ENCODE data around the gene ASCL2.
"Not testable (repeated sequence)": the region's sequence is repeated elsewhere in the genome, so short reads cannot be mapped to it uniquely, and the experiment has no call there.

ASCL2 gene

GRCh38 chr11:2256951-2257700, 13.3 kb downstream of the ASCL2 start:
- Mint-ChIP-seq H3K4me1 (ENCODE audit: low read depth) (no peaks in the 10 kb centered on the region), H3K36me3 (ENCODE audit: low read depth) (no peaks in the 10 kb centered on the region), H3K9me3 (no peaks in the 10 kb centered on the region), H3K4me3 (no peak overlapping the region), H3K27me3 (ENCODE audit: low read depth) (no peaks in the 10 kb centered on the region), H3K27ac (no peak overlapping the region)

GRCh38 chr11:2256293-2256913, 14.0 kb downstream of the ASCL2 start:
- Mint-ChIP-seq H3K36me3 (ENCODE audit: low read depth) (no peaks in the 10 kb centered on the region), H3K9me3 (no peaks in the 10 kb centered on the region), H3K27ac (no peak overlapping the region), H3K4me3 (no peak overlapping the region), H3K27me3 (ENCODE audit: low read depth) (no peaks in the 10 kb centered on the region), H3K4me1 (ENCODE audit: low read depth) (no peaks in the 10 kb centered on the region)

GRCh38 chr11:2252018-2252417, 18.4 kb downstream of the ASCL2 start:
- H3K9me3 Mint-ChIP-seq: no peaks in the 10 kb centered on the region
- H3K27me3 Mint-ChIP-seq (ENCODE audit: low read depth): peaks cover 3% of the 10 kb centered on the region
- no peak overlapping the region for H3K4me3 Mint-ChIP-seq
- no peaks in the 10 kb centered on the region for H3K36me3 Mint-ChIP-seq (ENCODE audit: low read depth)
- H3K27ac Mint-ChIP-seq: no peak overlapping the region
- H3K4me1 Mint-ChIP-seq (ENCODE audit: low read depth): no peaks in the 10 kb centered on the region

GRCh38 chr11:2251138-2251537, 19.2 kb downstream of the ASCL2 start:
- Mint-ChIP-seq H3K9me3 (no peaks in the 10 kb centered on the region), H3K27me3 (ENCODE audit: low read depth) (peaks cover 3% of the 10 kb centered on the region), H3K36me3 (ENCODE audit: low read depth) (no peaks in the 10 kb centered on the region), H3K4me3 (no peak overlapping the region), H3K27ac (no peak overlapping the region), H3K4me1 (ENCODE audit: low read depth) (no peaks in the 10 kb centered on the region)

GRCh38 chr11:2250485-2250884, 19.9 kb downstream of the ASCL2 start:
- Mint-ChIP-seq H3K27me3 (ENCODE audit: low read depth) (peaks cover 7% of the 10 kb centered on the region), H3K27ac (no peak overlapping the region), H3K36me3 (ENCODE audit: low read depth) (no peaks in the 10 kb centered on the region), H3K4me1 (ENCODE audit: low read depth) (no peaks in the 10 kb centered on the region), H3K9me3 (no peaks in the 10 kb centered on the region), H3K4me3 (no peak overlapping the region)

GRCh38 chr11:2250041-2250440, 20.3 kb downstream of the ASCL2 start:
- Mint-ChIP-seq H3K4me3 (no peak overlapping the region), H3K4me1 (ENCODE audit: low read depth) (no peaks in the 10 kb centered on the region), H3K36me3 (ENCODE audit: low read depth) (no peaks in the 10 kb centered on the region), H3K27me3 (ENCODE audit: low read depth) (peaks cover 7% of the 10 kb centered on the region), H3K9me3 (no peaks in the 10 kb centered on the region), H3K27ac (no peak overlapping the region)

- H3K27ac Mint-ChIP-seq: no peak overlapping the region
- H3K4me3 Mint-ChIP-seq: no peak overlapping the region
- H3K9me3 Mint-ChIP-seq: no peaks in the 10 kb centered on the region
Observed at GRCh38 chr11:2249189-2249916, 21.0 kb downstream of the ASCL2 start.

GRCh38 chr11:2248762-2249161, 21.6 kb downstream of the ASCL2 start:
- H3K27me3 Mint-ChIP-seq (ENCODE audit: low read depth): peaks cover 19% of the 10 kb centered on the region
- H3K36me3 Mint-ChIP-seq (ENCODE audit: low read depth): no peaks in the 10 kb centered on the region
- no peak overlapping the region for H3K4me3 Mint-ChIP-seq
- no peaks in the 10 kb centered on the region for H3K9me3 Mint-ChIP-seq
- H3K4me1 Mint-ChIP-seq (ENCODE audit: low read depth): no peaks in the 10 kb centered on the region
- H3K27ac Mint-ChIP-seq: no peak overlapping the region

More at GRCh38 chr11:2249189-2249916, 21.0 kb downstream of the ASCL2 start:
- Mint-ChIP-seq H3K36me3 (ENCODE audit: low read depth) (no peaks in the 10 kb centered on the region), H3K27me3 (ENCODE audit: low read depth) (peaks cover 14% of the 10 kb centered on the region), H3K4me1 (ENCODE audit: low read depth) (no peaks in the 10 kb centered on the region)

- Mint-ChIP-seq H3K27ac (no peak overlapping the region), H3K4me3 (no peak overlapping the region), H3K27me3 (ENCODE audit: low read depth) (peaks cover 22% of the 10 kb centered on the region)
Observed at GRCh38 chr11:2248242-2248641, 22.1 kb downstream of the ASCL2 start.

GRCh38 chr11:2247496-2247895, 22.9 kb downstream of the ASCL2 start:
- Mint-ChIP-seq H3K27me3 (ENCODE audit: low read depth) (peaks cover 28% of the 10 kb centered on the region), H3K36me3 (ENCODE audit: low read depth) (no peaks in the 10 kb centered on the region), H3K4me1 (ENCODE audit: low read depth) (no peaks in the 10 kb centered on the region), H3K9me3 (no peaks in the 10 kb centered on the region), H3K4me3 (no peak overlapping the region), H3K27ac (no peak overlapping the region)

More at GRCh38 chr11:2248242-2248641, 22.1 kb downstream of the ASCL2 start:
- no peaks in the 10 kb centered on the region for H3K4me1 Mint-ChIP-seq (ENCODE audit: low read depth)
- H3K36me3 Mint-ChIP-seq (ENCODE audit: low read depth): no peaks in the 10 kb centered on the region
- H3K9me3 Mint-ChIP-seq: no peaks in the 10 kb centered on the region

GRCh38 chr11:2240834-2241233, 29.6 kb downstream of the ASCL2 start:
- Mint-ChIP-seq H3K4me3 (no peak overlapping the region), H3K27ac (no peak overlapping the region), H3K4me1 (ENCODE audit: low read depth) (no peaks in the 10 kb centered on the region), H3K27me3 (ENCODE audit: low read depth) (peaks cover 32% of the 10 kb centered on the region), H3K36me3 (ENCODE audit: low read depth) (no peaks in the 10 kb centered on the region), H3K9me3 (peaks cover 4% of the 10 kb centered on the region)

- H3K27ac Mint-ChIP-seq: no peak overlapping the region
- H3K9me3 Mint-ChIP-seq: peaks cover 4% of the 10 kb centered on the region
- H3K4me3 Mint-ChIP-seq: no peak overlapping the region
- no peaks in the 10 kb centered on the region for H3K36me3 Mint-ChIP-seq (ENCODE audit: low read depth)
- no peaks in the 10 kb centered on the region for H3K4me1 Mint-ChIP-seq (ENCODE audit: low read depth)
- peaks cover 13% of the 10 kb centered on the region for H3K27me3 Mint-ChIP-seq (ENCODE audit: low read depth)
Observed at GRCh38 chr11:2237457-2238238, 32.7 kb downstream of the ASCL2 start.

- not testable (repeated sequence) for H3K4me3 Mint-ChIP-seq; H3K4me1 Mint-ChIP-seq (ENCODE audit: low read depth); H3K27ac Mint-ChIP-seq; H3K36me3 Mint-ChIP-seq (ENCODE audit: low read depth); H3K9me3 Mint-ChIP-seq
- peaks cover 20% of the 10 kb centered on the region for H3K27me3 Mint-ChIP-seq (ENCODE audit: low read depth)
Observed at GRCh38 chr11:2236381-2237134, 33.8 kb downstream of the ASCL2 start.

Data from T-helper 1 cell treated with Interleukin-12 subunit alpha and Interleukin-12 subunit beta and Interleukin-4 antibody, amounts not matched to agents 30 μg/mL and 1 μg/mL, for 36 hours (primary cell).